ENCODE data around the gene TMEM62. TPM values are rescaled to one million over a fixed set of nuclear protein-coding genes. Genes with fewer than 3 reads are reported as not detected.

The TMEM62 gene
- total and polyA plus RNA-seq, 2 of the 8 experiments (the other 6 are each of a cell fraction or from before 2014, with no cell fraction given): 2.0 to 4.0 TPM

GRCh38 chr15:43168192-43169107 is 35.1 kb downstream of the TMEM62 start (continued):
- no peak for TF ChIP-seq RAD21 (IDR thresholded peaks at IDR 0.05 in 1 of 2, conservative IDR thresholded peaks at IDR 0.05 in 1 of 2; ENCODE audit: low read depth in 2 of 2, low read length in 2 of 2)
- no peak for TF ChIP-seq BRCA1 (IDR thresholded peaks at IDR 0.05; ENCODE audit: low read depth, low read length)
- TF ChIP-seq SRF (IDR thresholded peaks at IDR 0.05; ENCODE audit: low read depth, low read length): no peak
